Right forelimb (tissue), 1 donor: ENCODE measurements around the gene PLCZ1.
"Not testable (repeated sequence)": the region's sequence is repeated elsewhere in the genome, so short reads cannot be mapped to it uniquely, and the experiment has no call there.

Source experiments
- DNase-seq: peaks from one replicate; pipeline ENCODE4 v3.0.0-alpha.2; 2018

Gene PLCZ1

GRCh38 chr12:18700271-18700670 lies 37.5 kb downstream of the PLCZ1 start:
- DNase-seq = no peak

- DNase-seq = no peak
Observed at GRCh38 chr12:18696971-18697602, 40.7 kb downstream of the PLCZ1 start.

GRCh38 chr12:18693986-18694385 lies 43.8 kb downstream of the PLCZ1 start:
- not testable (repeated sequence) for DNase-seq

GRCh38 chr12:18690653-18691052 lies 47.2 kb downstream of the PLCZ1 start:
- no peak for DNase-seq

- no peak for DNase-seq
Observed at GRCh38 chr12:18689771-18690170, 48.0 kb downstream of the PLCZ1 start.

GRCh38 chr12:18684430-18684829 lies 53.4 kb downstream of the PLCZ1 start:
- DNase-seq = no peak

- no peak for DNase-seq
Observed at GRCh38 chr12:18683327-18684013, 54.3 kb downstream of the PLCZ1 start.

GRCh38 chr12:18681818-18682217 lies 56.0 kb downstream of the PLCZ1 start:
- no peak for DNase-seq

- no peak for DNase-seq
Observed at GRCh38 chr12:18676996-18677588, 60.7 kb downstream of the PLCZ1 start.

GRCh38 chr12:18676141-18676540 lies 61.7 kb downstream of the PLCZ1 start:
- DNase-seq = no peak

- DNase-seq = no peak
Observed at GRCh38 chr12:18658829-18659228, 79.0 kb downstream of the PLCZ1 start.

GRCh38 chr12:18658179-18658578 lies 79.6 kb downstream of the PLCZ1 start:
- no peak for DNase-seq

GRCh38 chr12:18655351-18655750 lies 82.5 kb downstream of the PLCZ1 start:
- DNase-seq = no peak

GRCh38 chr12:18653465-18653864 lies 84.3 kb downstream of the PLCZ1 start:
- no peak for DNase-seq

GRCh38 chr12:18652596-18652995 lies 85.2 kb downstream of the PLCZ1 start:
- no peak for DNase-seq

GRCh38 chr12:18651525-18651924 lies 86.3 kb downstream of the PLCZ1 start:
- no peak for DNase-seq

GRCh38 chr12:18646286-18646890 lies 91.4 kb downstream of the PLCZ1 start:
- DNase-seq = no peak

- DNase-seq = no peak
Observed at GRCh38 chr12:18644564-18644963, 93.2 kb downstream of the PLCZ1 start.

GRCh38 chr12:18643681-18644080 lies 94.1 kb downstream of the PLCZ1 start:
- no peak for DNase-seq

- DNase-seq = no peak
Observed at GRCh38 chr12:18640321-18640955, 97.4 kb downstream of the PLCZ1 start.

GRCh38 chr12:18634382-18634781 lies 103.4 kb downstream of the PLCZ1 start:
- DNase-seq = no peak
